CD4-positive, CD25-positive, alpha-beta regulatory T cell (primary cell): ENCODE data around the gene SLC38A10. TPM values are rescaled to one million over a fixed set of nuclear protein-coding genes. Genes with fewer than 3 reads are reported as not detected.

Source experiments
- ATAC-seq, 2 donors: fragments of 150-1000 bp; cut with Tn5 transposase; one replicate each; pipeline ENCODE4 v1.10.0; 2021; ENCODE audit warnings: low read depth in 2 of 2, moderate number of reproducible peaks in 2 of 2, moderate library complexity in 1 of 2
- DNase-seq, 3 donors: peaks; one replicate each; pipeline versions ENCODE4 v3.0.0 to v3.0.0-alpha.2; 2012 to 2022; ENCODE audit warnings: mixed read lengths in 1 of 3
- H3K27ac ChIP-seq: one replicate; pipeline ENCODE4 v1.7.0; 2013; ENCODE audit warnings: mild to moderate bottlenecking, low read length; ENCODE audit not compliant: insufficient read depth, poor library complexity, severe bottlenecking
- H3K27me3 ChIP-seq: one replicate; pipeline ENCODE4 v1.7.0; 2013; ENCODE audit warnings: low read length; ENCODE audit not compliant: control insufficient read depth, insufficient read depth
- H3K36me3 ChIP-seq: one replicate; pipeline ENCODE4 v1.7.0; 2013; ENCODE audit warnings: mild to moderate bottlenecking, low read length, moderate library complexity; ENCODE audit not compliant: control insufficient read depth, insufficient read depth
- H3K4me1 ChIP-seq: 2 replicates; pipeline ENCODE4 v1.7.0; 2013; ENCODE audit warnings: mild to moderate bottlenecking, low read length; ENCODE audit not compliant: insufficient read depth, control insufficient read depth, poor library complexity, severe bottlenecking
- H3K4me3 ChIP-seq: one replicate; pipeline ENCODE4 v1.7.0; 2013; ENCODE audit warnings: low read depth, mild to moderate bottlenecking, low read length, moderate library complexity
- H3K9me3 ChIP-seq, 2 experiments: 1 replicate in 1 of 2; 2 replicates in 1 of 2; pipeline ENCODE4 v1.7.0; 2013; ENCODE audit warnings: low read length in 2 of 2, mild to moderate bottlenecking in 1 of 2, moderate library complexity in 1 of 2; ENCODE audit not compliant: control insufficient read depth in 2 of 2
- H3K27ac Mint-ChIP-seq, 3 donors: one replicate each; pipeline ENCODE4 v1.8.0; 2020 to 2022; ENCODE audit warnings: mild to moderate bottlenecking in 3 of 3, mixed read lengths in 3 of 3, moderate library complexity in 2 of 3
- H3K27me3 Mint-ChIP-seq: one replicate; pipeline ENCODE4 v1.8.0; 2022; ENCODE audit warnings: mild to moderate bottlenecking, mixed read lengths
- H3K36me3 Mint-ChIP-seq: one replicate; pipeline ENCODE4 v1.8.0; 2020; ENCODE audit warnings: mixed read lengths
- H3K4me1 Mint-ChIP-seq, 4 donors: one replicate each; pipeline ENCODE4 v1.8.0; 2020 to 2022; ENCODE audit warnings: mixed read lengths in 4 of 4, mild to moderate bottlenecking in 1 of 4
- H3K4me3 Mint-ChIP-seq, 4 donors: one replicate each; pipeline ENCODE4 v1.8.0; 2020 to 2022; ENCODE audit warnings: mild to moderate bottlenecking in 4 of 4, mixed read lengths in 4 of 4, moderate library complexity in 3 of 4
- H3K9me3 Mint-ChIP-seq, 7 donors: one replicate each; pipeline ENCODE4 v1.8.0; 2020 to 2022; ENCODE audit warnings: mixed read lengths in 7 of 7, mild to moderate bottlenecking in 3 of 7, moderate library complexity in 2 of 7
- polyA plus RNA-seq, 4 donors: library from polyadenylated mRNA; unstranded; fragments of 300-500 nt; fragmentation: Illumina TruSeq; gene quantifications; one replicate each; pipeline ENCODE4 v1.2.3, GENCODE V29; 2021
- total RNA-seq: library from RNA; stranded (reverse); gene quantifications from one replicate; pipeline ENCODE4 v1.2.3, GENCODE V29; 2022

SLC38A10 gene
- total and polyA plus RNA-seq, 5 donors from 2014 or later = 38.2 to 66.3 (median 50.1) TPM

- H3K4me1 ChIP-seq = no peaks in the 10 kb centered on the region
- Mint-ChIP-seq H3K36me3 (no peaks in the 10 kb centered on the region), H3K4me3 (no peak overlapping the region), H3K4me1 (peaks cover 0 to 6% (median 1%) of the 10 kb centered on the region in 4 donors), H3K27ac (no peak overlapping the region), H3K9me3 (no peaks in the 10 kb centered on the region), H3K27me3 (no peaks in the 10 kb centered on the region)
- no peaks in the 10 kb centered on the region for H3K36me3 ChIP-seq
- H3K27ac ChIP-seq = no peak overlapping the region
- H3K9me3 ChIP-seq = no peaks in the 10 kb centered on the region
- DNase-seq (no peak), ATAC-seq (no peak)
- H3K27me3 ChIP-seq = no peaks in the 10 kb centered on the region
- H3K4me3 ChIP-seq = no peak overlapping the region
Observed at GRCh38 chr17:81302324-81302723, 7.2 kb upstream of the SLC38A10 start.

- no peaks in the 10 kb centered on the region for H3K36me3 Mint-ChIP-seq
- Histone ChIP-seq H3K27me3 (no peaks in the 10 kb centered on the region), H3K4me3 (no peak overlapping the region), H3K36me3 (no peaks in the 10 kb centered on the region), H3K9me3 (no peaks in the 10 kb centered on the region), H3K27ac (no peak overlapping the region), H3K4me1 (peaks cover under 1% of the 10 kb centered on the region)
- H3K27me3 Mint-ChIP-seq = no peaks in the 10 kb centered on the region
- H3K4me1 Mint-ChIP-seq = peaks cover 0 to 6% (median 3%) of the 10 kb centered on the region in 4 donors
- DNase-seq = no peak
- ATAC-seq = no peak
- no peak overlapping the region for H3K27ac Mint-ChIP-seq
- H3K9me3 Mint-ChIP-seq = no peaks in the 10 kb centered on the region
- H3K4me3 Mint-ChIP-seq = no peak overlapping the region
Observed at GRCh38 chr17:81301195-81302144, 6.4 kb upstream of the SLC38A10 start.

GRCh38 chr17:81300586-81301155, 5.6 kb upstream of the SLC38A10 start:
- Histone ChIP-seq H3K27ac (no peak overlapping the region), H3K36me3 (no peaks in the 10 kb centered on the region), H3K27me3 (no peaks in the 10 kb centered on the region), H3K4me1 (peaks cover 8% of the 10 kb centered on the region), H3K4me3 (no peak overlapping the region), H3K9me3 (no peaks in the 10 kb centered on the region)
- Mint-ChIP-seq H3K9me3 (no peaks in the 10 kb centered on the region), H3K36me3 (no peaks in the 10 kb centered on the region), H3K4me3 (peak overlapping the region in 1 of 4 donors; percentile 11), H3K27me3 (no peaks in the 10 kb centered on the region), H3K27ac (no peak overlapping the region), H3K4me1 (peaks cover 4 to 13% (median 8%) of the 10 kb centered on the region in 4 donors)
- no peak for DNase-seq
- ATAC-seq = no peak

- Histone ChIP-seq H3K36me3 (no peaks in the 10 kb centered on the region), H3K9me3 (no peaks in the 10 kb centered on the region), H3K27ac (no peak overlapping the region), H3K4me1 (peaks cover 10% of the 10 kb centered on the region), H3K4me3 (no peak overlapping the region), H3K27me3 (no peaks in the 10 kb centered on the region)
- no peaks in the 10 kb centered on the region for H3K36me3 Mint-ChIP-seq
- peaks cover 5 to 19% (median 14%) of the 10 kb centered on the region in 4 donors for H3K4me1 Mint-ChIP-seq
- ATAC-seq (no peak), DNase-seq (no peak)
- peak overlapping the region in 1 of 4 donors; percentile 11 for H3K4me3 Mint-ChIP-seq
- no peaks in the 10 kb centered on the region for H3K27me3 Mint-ChIP-seq
- H3K27ac Mint-ChIP-seq = no peak overlapping the region
- H3K9me3 Mint-ChIP-seq = no peaks in the 10 kb centered on the region
Observed at GRCh38 chr17:81299846-81300585, 4.9 kb upstream of the SLC38A10 start.

GRCh38 chr17:81298991-81299738, 4.1 kb upstream of the SLC38A10 start:
- no peak overlapping the region for H3K27ac Mint-ChIP-seq
- H3K9me3 Mint-ChIP-seq = no peaks in the 10 kb centered on the region
- H3K4me1 Mint-ChIP-seq = peaks cover 7 to 22% (median 16%) of the 10 kb centered on the region in 4 donors
- peak overlapping the region in 1 of 4 donors; percentile 59 for H3K4me3 Mint-ChIP-seq
- peaks cover 17% of the 10 kb centered on the region for H3K4me1 ChIP-seq
- no peak overlapping the region for H3K4me3 ChIP-seq
- H3K36me3 ChIP-seq = no peaks in the 10 kb centered on the region
- ATAC-seq (no peak), DNase-seq (no peak)
- no peak overlapping the region for H3K27ac ChIP-seq
- no peaks in the 10 kb centered on the region for H3K27me3 ChIP-seq
- no peaks in the 10 kb centered on the region for H3K36me3 Mint-ChIP-seq
- no peaks in the 10 kb centered on the region for H3K27me3 Mint-ChIP-seq
- H3K9me3 ChIP-seq = no peaks in the 10 kb centered on the region

- H3K4me1 ChIP-seq = peaks cover 24% of the 10 kb centered on the region
- Mint-ChIP-seq H3K9me3 (no peaks in the 10 kb centered on the region), H3K27me3 (no peaks in the 10 kb centered on the region), H3K36me3 (no peaks in the 10 kb centered on the region), H3K4me1 (peaks cover 10 to 29% (median 20%) of the 10 kb centered on the region in 4 donors), H3K27ac (peak overlapping the region in 1 of 3 donors; percentile 48), H3K4me3 (peak overlapping the region in 3 of 4 donors; percentile 26 to 70 (median 59))
- H3K36me3 ChIP-seq = no peaks in the 10 kb centered on the region
- H3K27me3 ChIP-seq = no peaks in the 10 kb centered on the region
- H3K27ac ChIP-seq = no peak overlapping the region
- H3K9me3 ChIP-seq = no peaks in the 10 kb centered on the region
- DNase-seq (no peak), ATAC-seq (no peak)
- no peak overlapping the region for H3K4me3 ChIP-seq
Observed at GRCh38 chr17:81298325-81298990, 3.4 kb upstream of the SLC38A10 start.
